Measurements from ENCODE around the gene PSMB10.
A peak's percentile ranks its signal among the peaks of the same experiment; 100 is the strongest.

PSMB10 gene

DNA sequence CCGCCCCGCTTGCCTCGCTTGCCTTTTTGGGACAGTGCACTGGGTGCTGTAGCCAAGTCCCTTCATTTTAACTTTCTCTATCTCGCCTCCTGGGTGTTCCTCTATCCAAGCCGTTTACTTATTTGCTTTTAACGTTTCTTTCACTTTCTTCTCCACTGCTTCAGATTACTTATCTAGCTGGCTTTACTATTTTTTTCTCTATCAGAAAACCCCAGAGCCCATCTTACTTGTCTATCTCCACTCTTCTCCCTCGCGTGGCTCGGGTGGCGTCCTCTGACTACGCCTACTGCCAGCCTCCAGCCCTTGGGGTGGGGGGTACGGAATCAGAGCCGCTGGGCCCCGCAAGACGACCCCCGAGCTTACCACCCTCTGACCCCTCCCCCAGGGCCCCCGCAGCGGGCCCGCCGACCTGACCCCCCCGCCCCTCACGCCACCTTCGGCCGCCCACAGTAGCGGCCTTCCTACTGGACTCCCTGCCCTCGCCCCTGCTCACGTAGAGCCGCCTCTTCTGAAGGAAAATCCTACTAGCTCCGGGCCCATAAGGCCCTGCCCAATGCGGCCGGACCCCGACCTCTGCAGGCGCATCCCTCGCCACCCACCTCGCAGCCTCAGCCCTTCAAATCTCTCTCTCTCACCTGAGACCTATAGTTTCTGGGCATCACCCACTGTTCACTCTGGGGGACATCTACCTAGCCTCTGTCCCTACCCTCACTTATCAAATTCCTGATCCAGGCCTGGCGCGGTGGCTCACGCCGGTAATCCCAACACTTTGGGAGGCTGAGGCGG, 32.8 kb upstream of the PSMB10 start:
- no peaks in the 10 kb centered on the region for H3K9me3 ChIP-seq (ENCODE audit: control insufficient read depth in 5 of 5, low read length in 5 of 5)
- peak overlapping the region; percentile 8 to 82 (median 82) for H3K9ac ChIP-seq (ENCODE audit: low read length in 5 of 5)
- H3K36me3 ChIP-seq (ENCODE audit: control insufficient read depth in 5 of 5, insufficient read depth in 5 of 5, low read length in 5 of 5): peaks cover 0 to 5% (median 3%) of the 10 kb centered on the region in 5 donors
- no peaks in the 10 kb centered on the region for H3K27me3 ChIP-seq (ENCODE audit: control insufficient read depth in 5 of 5, insufficient read depth in 4 of 5, low read length in 5 of 5)
- H3K4me1 ChIP-seq (ENCODE audit: control insufficient read depth in 5 of 5, insufficient read depth in 5 of 5, low read length in 5 of 5): peaks cover 14 to 44% (median 39%) of the 10 kb centered on the region in 5 donors
- peak overlapping the region; percentile 70 to 94 (median 84) for H3K4me3 ChIP-seq (ENCODE audit: low read depth in 1 of 5, low read length in 5 of 5)
- peak overlapping the region; percentile 91 for H3K27ac ChIP-seq (ENCODE audit: low read depth, low read length)

- Histone ChIP-seq H3K4me1 (ENCODE audit: control insufficient read depth in 5 of 5, insufficient read depth in 5 of 5, low read length in 5 of 5) (peaks cover 14 to 52% (median 47%) of the 10 kb centered on the region in 5 donors), H3K27me3 (ENCODE audit: control insufficient read depth in 5 of 5, insufficient read depth in 4 of 5, low read length in 5 of 5) (no peaks in the 10 kb centered on the region), H3K4me3 (ENCODE audit: low read depth in 1 of 5, low read length in 5 of 5) (peak within 1 kb of the TSS; percentile 73 to 94 (median 84)), H3K27ac (ENCODE audit: low read depth, low read length) (peak within 1 kb of the TSS; percentile 91), H3K9ac (ENCODE audit: low read length in 5 of 5) (peak within 1 kb of the TSS; percentile 89 to 98 (median 92)), H3K9me3 (ENCODE audit: control insufficient read depth in 5 of 5, low read length in 5 of 5) (no peaks in the 10 kb centered on the region), H3K36me3 (ENCODE audit: control insufficient read depth in 5 of 5, insufficient read depth in 5 of 5, low read length in 5 of 5) (peaks cover 0 to 5% (median 5%) of the 10 kb centered on the region in 5 donors)
Observed at GRCh38 chr16:67968400-67969253, 32.0 kb upstream of the PSMB10 start, which contains the start of gene SLC12A4. SLC12A4 (minus strand) TSS chr16:67968637; CDS start chr16:67968553, 84 bp downstream.

- H3K4me1 ChIP-seq (ENCODE audit: control insufficient read depth in 5 of 5, insufficient read depth in 5 of 5, low read length in 5 of 5): peaks cover 15 to 59% (median 53%) of the 10 kb centered on the region in 5 donors
- H3K27me3 ChIP-seq (ENCODE audit: control insufficient read depth in 5 of 5, insufficient read depth in 4 of 5, low read length in 5 of 5): no peaks in the 10 kb centered on the region
- H3K4me3 ChIP-seq (ENCODE audit: low read depth in 1 of 5, low read length in 5 of 5): peak overlapping the region; percentile 73 to 94 (median 84)
- H3K9me3 ChIP-seq (ENCODE audit: control insufficient read depth in 5 of 5, low read length in 5 of 5): no peaks in the 10 kb centered on the region
- H3K9ac ChIP-seq (ENCODE audit: low read length in 5 of 5): peak overlapping the region; percentile 89 to 98 (median 92)
- peak overlapping the region; percentile 91 for H3K27ac ChIP-seq (ENCODE audit: low read depth, low read length)
- peaks cover 0 to 10% (median 6%) of the 10 kb centered on the region in 5 donors for H3K36me3 ChIP-seq (ENCODE audit: control insufficient read depth in 5 of 5, insufficient read depth in 5 of 5, low read length in 5 of 5)
Observed at GRCh38 chr16:67967958-67968399, 31.3 kb upstream of the PSMB10 start.

- H3K4me3 ChIP-seq (ENCODE audit: low read depth in 1 of 5, low read length in 5 of 5): peak overlapping the region; percentile 73 to 94 (median 84)
- H3K36me3 ChIP-seq (ENCODE audit: control insufficient read depth in 5 of 5, insufficient read depth in 5 of 5, low read length in 5 of 5): peaks cover 0 to 16% (median 12%) of the 10 kb centered on the region in 5 donors
- peak overlapping the region; percentile 89 to 98 (median 92) for H3K9ac ChIP-seq (ENCODE audit: low read length in 5 of 5)
- peaks cover 18 to 65% (median 59%) of the 10 kb centered on the region in 5 donors for H3K4me1 ChIP-seq (ENCODE audit: control insufficient read depth in 5 of 5, insufficient read depth in 5 of 5, low read length in 5 of 5)
- H3K27ac ChIP-seq (ENCODE audit: low read depth, low read length): peak overlapping the region; percentile 91
- H3K27me3 ChIP-seq (ENCODE audit: control insufficient read depth in 5 of 5, insufficient read depth in 4 of 5, low read length in 5 of 5): no peaks in the 10 kb centered on the region
- H3K9me3 ChIP-seq (ENCODE audit: control insufficient read depth in 5 of 5, low read length in 5 of 5): no peaks in the 10 kb centered on the region
Observed at GRCh38 chr16:67967183-67967957, 30.7 kb upstream of the PSMB10 start.

GRCh38 chr16:67966549-67967182, 30.0 kb upstream of the PSMB10 start:
- Histone ChIP-seq H3K9me3 (ENCODE audit: control insufficient read depth in 5 of 5, low read length in 5 of 5) (no peaks in the 10 kb centered on the region), H3K4me1 (ENCODE audit: control insufficient read depth in 5 of 5, insufficient read depth in 5 of 5, low read length in 5 of 5) (peaks cover 18 to 72% (median 65%) of the 10 kb centered on the region in 5 donors), H3K27ac (ENCODE audit: low read depth, low read length) (peak overlapping the region; percentile 91), H3K36me3 (ENCODE audit: control insufficient read depth in 5 of 5, insufficient read depth in 5 of 5, low read length in 5 of 5) (peaks cover 0 to 23% (median 19%) of the 10 kb centered on the region in 5 donors), H3K4me3 (ENCODE audit: low read depth in 1 of 5, low read length in 5 of 5) (peak overlapping the region; percentile 73 to 94 (median 84)), H3K9ac (ENCODE audit: low read length in 5 of 5) (peak overlapping the region; percentile 1 to 98 (median 89)), H3K27me3 (ENCODE audit: control insufficient read depth in 5 of 5, insufficient read depth in 4 of 5, low read length in 5 of 5) (no peaks in the 10 kb centered on the region)

DNA sequence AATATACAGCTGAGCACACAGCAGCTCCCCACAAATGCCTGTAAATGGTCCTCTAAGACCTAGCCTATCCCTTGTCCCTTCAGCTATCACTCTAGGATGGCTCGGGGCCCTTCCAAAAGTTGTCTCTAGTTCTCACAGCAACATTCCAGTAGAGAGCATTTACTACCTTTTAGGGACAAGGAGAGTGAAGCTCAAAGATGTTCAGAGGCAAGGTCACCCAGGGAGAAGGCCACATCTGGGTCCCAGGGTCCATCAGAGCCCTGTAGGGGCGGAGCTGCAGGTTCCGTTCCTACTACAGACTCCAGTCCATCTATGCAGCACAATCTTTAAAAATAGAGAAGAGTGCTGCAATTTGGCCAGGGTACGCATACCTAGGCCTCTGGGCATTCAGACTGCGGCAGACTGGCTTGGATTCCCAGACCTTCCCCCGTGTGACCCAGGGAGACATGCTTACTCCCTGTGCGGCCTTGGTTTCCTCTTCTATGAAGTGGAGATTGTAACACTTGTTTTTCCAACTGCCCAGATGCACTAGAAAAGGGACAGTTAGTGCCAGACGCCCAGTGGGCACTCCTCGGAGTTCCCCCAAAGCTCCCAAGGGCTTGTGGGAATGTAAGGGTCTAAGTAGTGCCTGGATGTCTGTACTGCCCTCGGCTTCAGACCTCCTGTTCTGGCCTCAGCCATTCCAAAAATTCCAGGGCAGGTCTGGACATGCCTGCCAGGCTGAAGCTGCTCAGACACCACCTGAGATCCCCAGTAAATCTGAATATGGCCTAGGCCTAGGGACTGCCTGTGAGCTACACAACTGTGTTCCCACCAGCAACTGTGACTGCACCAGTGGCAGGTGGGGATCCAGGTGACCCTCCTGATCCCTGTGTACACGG, 29.3 kb upstream of the PSMB10 start:
- Histone ChIP-seq H3K4me3 (ENCODE audit: low read depth in 1 of 5, low read length in 5 of 5) (peak overlapping the region; percentile 22 to 94 (median 84)), H3K4me1 (ENCODE audit: control insufficient read depth in 5 of 5, insufficient read depth in 5 of 5, low read length in 5 of 5) (peaks cover 18 to 80% (median 72%) of the 10 kb centered on the region in 5 donors), H3K36me3 (ENCODE audit: control insufficient read depth in 5 of 5, insufficient read depth in 5 of 5, low read length in 5 of 5) (peaks cover 0 to 31% (median 27%) of the 10 kb centered on the region in 5 donors), H3K27me3 (ENCODE audit: control insufficient read depth in 5 of 5, insufficient read depth in 4 of 5, low read length in 5 of 5) (no peaks in the 10 kb centered on the region), H3K27ac (ENCODE audit: low read depth, low read length) (peak overlapping the region; percentile 91), H3K9ac (ENCODE audit: low read length in 5 of 5) (peak overlapping the region; percentile 1 to 98 (median 89)), H3K9me3 (ENCODE audit: control insufficient read depth in 5 of 5, low read length in 5 of 5) (no peaks in the 10 kb centered on the region)

DNA sequence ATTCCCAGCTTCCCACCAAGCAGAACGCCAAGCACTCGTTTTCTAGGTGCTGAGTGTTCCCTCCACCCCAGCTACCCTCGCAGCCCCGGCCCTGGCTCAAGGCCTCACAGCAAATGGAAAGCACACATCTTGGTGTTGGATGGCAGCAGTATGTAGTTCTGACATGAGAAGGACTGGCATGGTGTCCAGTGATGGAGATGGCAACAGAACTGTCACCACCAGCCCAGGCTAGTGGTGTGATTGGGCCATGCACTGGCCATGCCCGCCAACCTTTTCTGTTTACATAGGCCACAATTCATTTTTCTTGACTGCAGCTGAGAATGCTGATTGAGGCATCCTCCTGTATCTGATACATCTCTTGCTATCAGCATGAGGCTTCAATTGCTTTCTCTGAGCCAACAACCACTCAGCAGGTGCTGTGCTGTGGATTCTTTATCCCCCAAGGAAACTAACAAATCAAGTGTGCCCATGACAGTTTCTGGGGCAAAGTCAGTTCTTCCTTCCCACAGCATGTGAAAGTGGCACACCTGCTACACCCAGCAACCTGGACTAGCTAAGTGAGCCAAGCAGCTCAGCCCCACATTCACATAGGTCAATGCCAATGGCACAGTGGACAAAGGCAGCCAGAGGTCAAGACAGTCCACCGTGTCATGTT, 28.0 kb upstream of the PSMB10 start:
- Histone ChIP-seq H3K27me3 (ENCODE audit: control insufficient read depth in 5 of 5, insufficient read depth in 4 of 5, low read length in 5 of 5) (peaks cover 0 to under 1% (median 0%) of the 10 kb centered on the region in 5 donors), H3K9ac (ENCODE audit: low read length in 5 of 5) (no peak overlapping the region), H3K27ac (ENCODE audit: low read depth, low read length) (peak overlapping the region; percentile 84), H3K36me3 (ENCODE audit: control insufficient read depth in 5 of 5, insufficient read depth in 5 of 5, low read length in 5 of 5) (peaks cover 0 to 43% (median 40%) of the 10 kb centered on the region in 5 donors), H3K9me3 (ENCODE audit: control insufficient read depth in 5 of 5, low read length in 5 of 5) (no peaks in the 10 kb centered on the region), H3K4me3 (ENCODE audit: low read depth in 1 of 5, low read length in 5 of 5) (peak overlapping the region in 2 of 5 donors; percentile 11 to 20), H3K4me1 (ENCODE audit: control insufficient read depth in 5 of 5, insufficient read depth in 5 of 5, low read length in 5 of 5) (peaks cover 25 to 93% (median 81%) of the 10 kb centered on the region in 5 donors)

DNA sequence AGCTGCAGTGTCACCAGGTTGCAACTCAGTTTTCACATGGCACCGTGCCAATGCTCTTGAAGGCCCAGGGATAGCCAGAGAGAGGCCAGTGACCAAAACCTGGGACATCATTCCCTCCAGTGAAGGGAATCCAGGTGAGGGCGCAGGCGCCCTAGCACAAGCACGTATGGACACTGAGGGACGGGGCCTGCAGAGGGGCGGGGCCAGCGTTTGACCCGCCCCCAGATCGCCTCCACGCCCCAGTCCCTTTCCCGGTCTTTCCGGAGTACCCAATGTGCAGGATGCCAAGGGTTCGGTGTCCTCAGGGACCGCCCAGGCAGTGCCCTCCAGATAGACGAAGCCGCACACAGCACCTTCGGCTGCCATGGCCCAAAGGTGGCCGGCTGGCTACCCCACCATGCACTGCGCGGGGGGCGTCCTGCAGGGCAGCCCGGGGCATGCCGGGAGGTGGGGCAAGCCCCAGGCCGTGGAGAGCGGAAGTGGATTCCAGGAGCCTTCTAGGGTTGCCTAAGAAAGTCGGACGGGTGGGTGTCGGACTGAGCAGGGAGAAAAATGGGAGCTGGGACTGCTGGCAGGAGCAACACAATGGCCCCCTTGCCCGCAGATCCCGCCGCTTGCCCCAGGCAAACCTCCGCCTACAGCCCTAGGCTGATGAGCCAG, 27.1 kb upstream of the PSMB10 start:
- H3K4me3 ChIP-seq (ENCODE audit: low read depth in 1 of 5, low read length in 5 of 5): peak overlapping the region in 2 of 5 donors; percentile 17 to 36
- H3K9me3 ChIP-seq (ENCODE audit: control insufficient read depth in 5 of 5, low read length in 5 of 5): no peaks in the 10 kb centered on the region
- peaks cover 0 to 3% (median 0%) of the 10 kb centered on the region in 5 donors for H3K27me3 ChIP-seq (ENCODE audit: control insufficient read depth in 5 of 5, insufficient read depth in 4 of 5, low read length in 5 of 5)
- peak overlapping the region in 1 of 5 donors; percentile 5 for H3K9ac ChIP-seq (ENCODE audit: low read length in 5 of 5)
- H3K36me3 ChIP-seq (ENCODE audit: control insufficient read depth in 5 of 5, insufficient read depth in 5 of 5, low read length in 5 of 5): peaks cover 0 to 50% (median 46%) of the 10 kb centered on the region in 5 donors
- peaks cover 27 to 94% (median 83%) of the 10 kb centered on the region in 5 donors for H3K4me1 ChIP-seq (ENCODE audit: control insufficient read depth in 5 of 5, insufficient read depth in 5 of 5, low read length in 5 of 5)
- peak overlapping the region; percentile 84 for H3K27ac ChIP-seq (ENCODE audit: low read depth, low read length)
